Measurements from ENCODE around the gene PRAMEF2. TPM values are rescaled to one million over a fixed set of nuclear protein-coding genes. Genes with fewer than 3 reads are reported as not detected.
"Not testable (repeated sequence)": the region's sequence is repeated elsewhere in the genome, so short reads cannot be mapped to it uniquely, and the experiment has no call there.

PRAMEF2 gene, protein sequence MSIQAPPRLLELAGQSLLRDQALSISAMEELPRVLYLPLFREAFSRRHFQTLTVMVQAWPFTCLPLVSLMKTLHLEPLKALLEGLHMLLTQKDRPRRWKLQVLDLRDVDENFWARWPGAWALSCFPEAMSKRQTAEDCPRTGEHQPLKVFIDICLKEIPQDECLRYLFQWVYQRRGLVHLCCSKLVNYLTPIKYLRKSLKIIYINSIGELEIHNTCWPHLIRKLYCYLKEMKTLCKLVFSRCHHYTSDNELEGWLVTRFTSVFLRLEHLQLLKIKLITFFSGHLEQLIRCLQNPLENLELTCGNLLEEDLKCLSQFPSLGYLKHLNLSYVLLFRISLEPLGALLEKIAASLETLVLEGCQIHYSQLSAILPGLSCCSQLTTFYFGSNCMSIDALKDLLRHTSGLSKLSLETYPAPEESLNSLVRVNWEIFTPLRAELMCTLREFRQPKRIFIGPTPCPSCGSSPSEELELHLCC
- total RNA-seq, result not detected
- polyA plus RNA-seq, result not detected
- long read RNA-seq, donor 1, result 0 reads
- long read RNA-seq, donor 2, result 0 reads
- long read RNA-seq, donor 3, result 0 reads
- long read RNA-seq, donor 4, result 0 reads
- long read RNA-seq, donor 5, result 0 reads
- long read RNA-seq, donor 6, result 0 reads
- long read RNA-seq, donor 7, result 0 reads
- long read RNA-seq, donor 8, result 0 reads
- long read RNA-seq, donor 9, result 0 reads
- long read RNA-seq, donor 10, result 0 reads

GRCh38 chr1:12856786-12857185 lies at the start of gene PRAMEF2:
TSS of gene PRAMEF2 (plus strand) at chr1:12857086. CDS start at chr1:12859010, 1,924 bp downstream.
- DNase-seq; H3K27ac ChIP-seq; intact Hi-C loops (cut with DNase I; ENCODE audit: low total_unique reads); H3K27me3 ChIP-seq; H3K4me1 ChIP-seq; H3K36me3 ChIP-seq; H3K4me3 ChIP-seq; H3K9me3 ChIP-seq: not testable (repeated sequence)
- WGBS, 5 donors, result 65 to 79% (median 69%) methylated on average over 1 to 2 of the region's 2 CpGs; no CpG with 5 or more reads in 1 of the 5 donors

GRCh38 chr1:12809933-12810332 lies 47.0 kb upstream of the PRAMEF2 start:
- DNase-seq, result no peak
- peaks cover 0 to 6% (median 3%) of the 10 kb centered on the region in 4 donors for H3K9me3 ChIP-seq
- 77 to 90% (median 83%) methylated on average over 1 of the region's 1 CpG for WGBS, 5 donors
- TF ChIP-seq POLR2A (IDR thresholded peaks at IDR 0.05), result no peak
- TF ChIP-seq, protein P1, sequence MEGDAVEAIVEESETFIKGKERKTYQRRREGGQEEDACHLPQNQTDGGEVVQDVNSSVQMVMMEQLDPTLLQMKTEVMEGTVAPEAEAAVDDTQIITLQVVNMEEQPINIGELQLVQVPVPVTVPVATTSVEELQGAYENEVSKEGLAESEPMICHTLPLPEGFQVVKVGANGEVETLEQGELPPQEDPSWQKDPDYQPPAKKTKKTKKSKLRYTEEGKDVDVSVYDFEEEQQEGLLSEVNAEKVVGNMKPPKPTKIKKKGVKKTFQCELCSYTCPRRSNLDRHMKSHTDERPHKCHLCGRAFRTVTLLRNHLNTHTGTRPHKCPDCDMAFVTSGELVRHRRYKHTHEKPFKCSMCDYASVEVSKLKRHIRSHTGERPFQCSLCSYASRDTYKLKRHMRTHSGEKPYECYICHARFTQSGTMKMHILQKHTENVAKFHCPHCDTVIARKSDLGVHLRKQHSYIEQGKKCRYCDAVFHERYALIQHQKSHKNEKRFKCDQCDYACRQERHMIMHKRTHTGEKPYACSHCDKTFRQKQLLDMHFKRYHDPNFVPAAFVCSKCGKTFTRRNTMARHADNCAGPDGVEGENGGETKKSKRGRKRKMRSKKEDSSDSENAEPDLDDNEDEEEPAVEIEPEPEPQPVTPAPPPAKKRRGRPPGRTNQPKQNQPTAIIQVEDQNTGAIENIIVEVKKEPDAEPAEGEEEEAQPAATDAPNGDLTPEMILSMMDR (IDR thresholded peaks at IDR 0.05), result no peak
- TF ChIP-seq EP300 (IDR thresholded peaks at IDR 0.05), result no peak
- no peak for TF ChIP-seq POLR2AphosphoS5 (IDR thresholded peaks at IDR 0.05)
- no peaks in the 10 kb centered on the region for H3K4me1 ChIP-seq
- H3K27ac ChIP-seq, result no peak overlapping the region
- intact Hi-C loops (cut with DNase I; ENCODE audit: low total_unique reads), result no loop called here
- H3K4me3 ChIP-seq, result no peak overlapping the region
- H3K27me3 ChIP-seq, result peaks cover 0 to 23% (median 8%) of the 10 kb centered on the region in 3 donors
- H3K36me3 ChIP-seq, result no peaks in the 10 kb centered on the region

GRCh38 chr1:12810691-12811408 lies 46.0 kb upstream of the PRAMEF2 start:
- Histone ChIP-seq H3K4me3 (no peak overlapping the region), H3K27me3 (peaks cover 0 to 23% (median 8%) of the 10 kb centered on the region in 3 donors), H3K27ac (no peak overlapping the region), H3K36me3 (no peaks in the 10 kb centered on the region), H3K4me1 (no peaks in the 10 kb centered on the region), H3K9me3 (no peaks in the 10 kb centered on the region)
- 50 to 67% (median 61%) methylated on average over 3 to 5 of the region's 5 CpGs for WGBS, 5 donors
- no peak for DNase-seq
- intact Hi-C loops (cut with DNase I; ENCODE audit: low total_unique reads), result no loop called here
- TF ChIP-seq, protein P1 (IDR thresholded peaks at IDR 0.05), result no peak

GRCh38 chr1:12811409-12811784 lies 45.5 kb upstream of the PRAMEF2 start:
- no peak overlapping the region for H3K27ac ChIP-seq
- intact Hi-C loops (cut with DNase I; ENCODE audit: low total_unique reads), result no loop called here
- WGBS, 5 donors, result 47 to 59% (median 53%) methylated on average over 2 of the region's 2 CpGs
- H3K4me3 ChIP-seq, result no peak overlapping the region
- H3K36me3 ChIP-seq, result no peaks in the 10 kb centered on the region
- H3K27me3 ChIP-seq, result peaks cover 0 to 23% (median 3%) of the 10 kb centered on the region in 3 donors
- H3K9me3 ChIP-seq, result no peaks in the 10 kb centered on the region
- H3K4me1 ChIP-seq, result no peaks in the 10 kb centered on the region
- TF ChIP-seq POLR2A (IDR thresholded peaks at IDR 0.05), result no peak
- TF ChIP-seq, protein P1 (IDR thresholded peaks at IDR 0.05), result no peak
- no peak for TF ChIP-seq POLR2AphosphoS5 (IDR thresholded peaks at IDR 0.05)
- TF ChIP-seq EP300 (IDR thresholded peaks at IDR 0.05), result no peak
- DNase-seq, result no peak

DNA sequence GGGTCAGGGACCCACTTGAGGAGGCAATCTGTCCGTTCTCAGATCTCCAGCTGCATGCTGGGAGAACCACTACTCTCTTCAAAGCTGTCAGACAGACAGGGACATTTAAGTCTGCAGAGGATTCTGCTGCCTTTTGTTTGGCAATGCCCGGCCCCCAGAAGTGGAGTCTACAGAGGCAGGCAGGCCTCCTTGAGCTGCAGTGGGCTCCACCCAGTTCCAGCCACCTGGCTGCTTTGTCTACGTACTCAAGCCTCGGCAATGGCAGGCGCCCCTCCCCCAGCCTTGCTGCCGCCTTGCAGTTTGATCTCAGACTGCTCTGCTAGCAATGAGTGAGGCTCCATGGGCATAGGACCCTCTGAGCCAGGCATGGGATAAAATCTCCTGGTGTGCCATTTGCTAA lies 37.8 kb upstream of the PRAMEF2 start:
- intact Hi-C loops (cut with DNase I; ENCODE audit: low total_unique reads); H3K27me3 ChIP-seq; H3K9me3 ChIP-seq; H3K4me3 ChIP-seq; H3K36me3 ChIP-seq; H3K4me1 ChIP-seq; H3K27ac ChIP-seq; DNase-seq: not testable (repeated sequence)
- 17 to 69% (median 58%) methylated on average over 1 to 6 of the region's 6 CpGs for WGBS, 5 donors

DNA sequence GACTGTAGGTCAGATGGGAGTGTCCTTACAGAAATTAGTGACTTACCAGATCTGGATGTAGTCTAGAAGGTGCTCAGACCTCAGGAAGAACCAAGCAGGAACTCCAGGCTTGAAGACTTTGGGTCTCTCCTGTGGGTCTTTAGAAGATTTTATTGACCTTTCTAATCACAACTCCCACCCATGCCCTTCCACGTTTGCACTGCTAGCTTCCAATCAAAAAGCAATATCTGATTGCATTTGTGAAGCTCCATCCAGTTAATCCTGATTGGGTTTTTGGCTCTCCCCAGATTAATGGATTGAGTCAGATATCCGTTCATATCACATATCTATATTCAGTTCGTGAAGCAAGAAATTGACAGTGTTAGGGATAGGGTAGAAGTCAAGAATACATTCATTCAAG lies 25.6 kb upstream of the PRAMEF2 start, which contains the start of gene PRAMEF11:
TSS of gene PRAMEF11 (minus strand) at position 101 of the 400 bp plus-strand sequence. CDS start 2,621 bp downstream, outside the sequence.
- H3K9me3 ChIP-seq; H3K27ac ChIP-seq; H3K36me3 ChIP-seq; H3K4me1 ChIP-seq; DNase-seq; intact Hi-C loops (cut with DNase I; ENCODE audit: low total_unique reads); H3K4me3 ChIP-seq; H3K27me3 ChIP-seq: not testable (repeated sequence)
- 54 to 66% (median 62%) methylated on average over 3 of the region's 3 CpGs for WGBS, 5 donors

DNA sequence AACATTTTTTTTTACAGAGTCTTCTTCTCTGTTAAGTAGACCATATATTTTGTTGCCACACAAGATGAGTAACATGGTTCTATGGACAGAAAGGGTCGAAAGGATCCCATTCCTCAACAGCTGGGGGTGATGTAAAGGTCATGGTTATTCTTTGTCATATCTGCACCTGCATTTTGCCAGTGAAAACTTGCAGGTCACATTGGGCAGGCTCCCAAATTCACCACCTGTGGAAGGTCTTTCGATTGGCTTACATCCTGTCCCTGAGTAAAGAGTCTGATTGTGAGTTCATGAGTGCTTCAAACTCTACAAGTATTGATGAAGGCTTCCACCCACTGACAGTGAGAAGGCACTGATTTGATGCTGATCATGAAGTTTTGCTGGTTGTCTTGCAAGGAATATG lies 23.6 kb upstream of the PRAMEF2 start:
- H3K36me3 ChIP-seq; H3K27me3 ChIP-seq; H3K4me1 ChIP-seq; H3K9me3 ChIP-seq; H3K27ac ChIP-seq; intact Hi-C loops (cut with DNase I; ENCODE audit: low total_unique reads); H3K4me3 ChIP-seq; DNase-seq: not testable (repeated sequence)
- 42 to 59% (median 53%) methylated on average over 1 to 2 of the region's 2 CpGs for WGBS, 5 donors

DNA sequence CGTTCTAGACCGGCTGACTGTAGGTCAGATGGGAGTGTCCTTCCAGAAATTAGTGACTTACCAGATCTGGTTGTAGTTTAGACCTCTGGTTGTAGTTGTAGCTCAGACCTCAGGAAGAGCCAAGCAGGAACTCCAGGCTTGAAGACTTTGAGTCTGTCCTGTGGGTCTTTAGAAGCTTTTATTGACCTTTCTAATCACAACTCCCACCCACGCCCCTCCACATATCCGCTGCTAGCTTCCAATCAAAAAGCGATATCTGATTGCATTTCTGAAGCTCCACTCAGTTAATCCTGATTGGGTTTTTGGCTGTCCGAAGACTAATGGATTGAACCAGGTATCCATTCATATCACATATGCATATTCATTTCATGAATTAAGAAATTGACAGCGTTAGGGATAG lies 8.3 kb upstream of the PRAMEF2 start, which contains the start of gene HNRNPCL1:
TSS of gene HNRNPCL1 (minus strand) at position 101 of the 400 bp plus-strand sequence. CDS start 431 bp downstream, outside the sequence.
- DNase-seq; H3K27me3 ChIP-seq; intact Hi-C loops (cut with DNase I; ENCODE audit: low total_unique reads); H3K27ac ChIP-seq; H3K36me3 ChIP-seq; H3K4me1 ChIP-seq; H3K4me3 ChIP-seq: not testable (repeated sequence)
- H3K9me3 ChIP-seq, result peaks cover 0 to 13% (median 4%) of the 10 kb centered on the region in 4 donors
- 77 to 87% (median 84%) methylated on average over 5 to 7 of the region's 7 CpGs for WGBS, 5 donors

Data from stomach (tissue), 19 donors.